GM19395 (cell line): ENCODE results near the gene ERO1A.

Source experiments
- ATAC-seq: cut with Tn5 transposase; IDR thresholded peaks from one replicate; pipeline ENCODE4 v1.9.1; 2021; ENCODE audit warnings: mild to moderate bottlenecking, moderate library complexity; ENCODE audit not compliant: unreplicated experiment

ERO1A gene

DNA sequence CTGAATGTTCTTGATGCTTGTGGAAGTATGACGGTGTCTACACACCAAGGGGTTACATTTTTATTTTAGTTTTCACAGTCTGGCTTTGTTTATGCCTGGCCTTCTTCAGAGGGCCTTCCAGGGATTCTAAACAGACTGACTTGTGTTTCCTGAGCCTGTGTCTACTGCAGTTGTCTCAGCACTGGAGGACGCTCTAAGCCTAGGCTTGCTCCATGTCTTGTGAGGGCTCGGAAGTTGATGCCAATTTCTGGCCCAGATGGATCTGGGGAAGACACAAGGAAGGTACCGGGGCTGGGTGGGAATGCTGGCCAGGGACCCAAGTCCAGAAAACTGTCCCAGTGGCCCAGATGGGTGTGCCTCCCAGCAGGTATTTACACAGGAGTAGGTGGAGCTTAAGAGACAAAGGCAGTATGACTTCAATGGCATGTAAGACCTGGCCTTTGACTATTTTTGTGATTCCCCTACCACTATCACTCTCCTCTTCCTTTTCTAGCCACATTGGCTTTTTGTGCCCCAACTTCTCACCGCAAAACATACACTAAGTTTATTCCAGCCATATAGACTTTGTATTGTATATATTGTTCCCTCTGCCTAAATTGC lies 85.8 kb downstream of the ERO1A start:
- ATAC-seq: no peak

- ATAC-seq: no peak
These were observed 88.3 kb downstream of the ERO1A start for GRCh38 chr14:52607061-52607460.

- peak; percentile 54 for ATAC-seq
These were observed 93.2 kb downstream of the ERO1A start for GRCh38 chr14:52602131-52602530.

GRCh38 chr14:52599974-52600373 lies 95.4 kb downstream of the ERO1A start:
- ATAC-seq: no peak

- no peak for ATAC-seq
These were observed 96.8 kb downstream of the ERO1A start for GRCh38 chr14:52598568-52598967.

DNA sequence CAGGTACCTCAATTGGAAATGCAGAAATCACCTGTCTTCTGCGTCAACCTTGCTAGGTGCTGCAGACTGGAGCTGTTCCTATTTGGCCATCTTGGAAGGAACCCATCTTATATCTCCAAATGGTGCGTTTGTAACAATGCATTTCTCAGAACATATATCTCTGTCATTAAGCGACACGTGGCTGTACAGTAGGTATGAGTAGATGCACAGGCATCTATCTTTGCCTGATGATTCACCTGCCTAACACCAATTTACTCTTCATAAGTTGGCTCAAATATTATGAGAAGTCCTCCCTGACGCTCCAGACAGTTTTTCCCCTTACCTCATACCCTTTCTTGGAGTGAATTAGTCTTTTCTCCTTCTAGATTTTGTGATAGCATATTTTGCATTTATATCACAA lies 98.5 kb downstream of the ERO1A start:
- no peak for ATAC-seq

- ATAC-seq: no peak
These were observed 99.0 kb downstream of the ERO1A start for GRCh38 chr14:52596320-52596719.

GRCh38 chr14:52590318-52590717 lies 105.0 kb downstream of the ERO1A start:
- no peak for ATAC-seq
